DND-41 (cell line): ENCODE results near the gene MTA3.

ENCODE experiments used
- EZH2 ChIP-seq: IDR thresholded peaks from 3 replicates; pipeline ENCODE4 v1.6.1; 2012; ENCODE audit warnings: borderline replicate concordance, low read depth, mild to moderate bottlenecking, moderate library complexity, low read length, inconsistent platforms; ENCODE audit not compliant: severe bottlenecking
- TF ChIP-seq, protein P1 (sequence below): IDR thresholded peaks from 2 replicates; pipeline ENCODE4 v1.5.1; 2012; ENCODE audit warnings: borderline replicate concordance, low read length, moderate library complexity, mild to moderate bottlenecking; ENCODE audit not compliant: poor library complexity, severe bottlenecking; ENCODE audit errors: extremely low read depth

DNA sequence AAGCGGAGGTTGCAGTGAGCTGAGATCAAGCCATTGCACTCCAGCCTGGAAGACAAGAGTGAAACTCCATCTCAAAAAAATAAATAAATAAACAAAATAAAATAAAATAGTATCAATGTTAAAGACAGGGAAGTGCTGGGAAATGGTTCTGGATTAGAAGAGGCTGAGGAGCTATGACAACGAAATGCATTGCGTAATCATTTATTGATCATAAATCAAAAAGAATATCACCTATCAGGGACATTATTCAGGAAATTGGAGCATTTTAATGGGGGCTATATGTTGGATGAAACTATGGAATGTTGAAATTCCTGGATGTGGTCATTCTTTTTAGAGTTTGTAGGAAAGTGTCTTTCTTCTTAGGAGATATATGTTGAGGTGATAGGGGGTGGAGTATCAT is 30.9 kb upstream of the MTA3 start:
- TF ChIP-seq, protein P1, sequence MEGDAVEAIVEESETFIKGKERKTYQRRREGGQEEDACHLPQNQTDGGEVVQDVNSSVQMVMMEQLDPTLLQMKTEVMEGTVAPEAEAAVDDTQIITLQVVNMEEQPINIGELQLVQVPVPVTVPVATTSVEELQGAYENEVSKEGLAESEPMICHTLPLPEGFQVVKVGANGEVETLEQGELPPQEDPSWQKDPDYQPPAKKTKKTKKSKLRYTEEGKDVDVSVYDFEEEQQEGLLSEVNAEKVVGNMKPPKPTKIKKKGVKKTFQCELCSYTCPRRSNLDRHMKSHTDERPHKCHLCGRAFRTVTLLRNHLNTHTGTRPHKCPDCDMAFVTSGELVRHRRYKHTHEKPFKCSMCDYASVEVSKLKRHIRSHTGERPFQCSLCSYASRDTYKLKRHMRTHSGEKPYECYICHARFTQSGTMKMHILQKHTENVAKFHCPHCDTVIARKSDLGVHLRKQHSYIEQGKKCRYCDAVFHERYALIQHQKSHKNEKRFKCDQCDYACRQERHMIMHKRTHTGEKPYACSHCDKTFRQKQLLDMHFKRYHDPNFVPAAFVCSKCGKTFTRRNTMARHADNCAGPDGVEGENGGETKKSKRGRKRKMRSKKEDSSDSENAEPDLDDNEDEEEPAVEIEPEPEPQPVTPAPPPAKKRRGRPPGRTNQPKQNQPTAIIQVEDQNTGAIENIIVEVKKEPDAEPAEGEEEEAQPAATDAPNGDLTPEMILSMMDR = no peak
- TF ChIP-seq EZH2 = no peak
